ENCODE results near the gene ARHGEF12.

DNA sequence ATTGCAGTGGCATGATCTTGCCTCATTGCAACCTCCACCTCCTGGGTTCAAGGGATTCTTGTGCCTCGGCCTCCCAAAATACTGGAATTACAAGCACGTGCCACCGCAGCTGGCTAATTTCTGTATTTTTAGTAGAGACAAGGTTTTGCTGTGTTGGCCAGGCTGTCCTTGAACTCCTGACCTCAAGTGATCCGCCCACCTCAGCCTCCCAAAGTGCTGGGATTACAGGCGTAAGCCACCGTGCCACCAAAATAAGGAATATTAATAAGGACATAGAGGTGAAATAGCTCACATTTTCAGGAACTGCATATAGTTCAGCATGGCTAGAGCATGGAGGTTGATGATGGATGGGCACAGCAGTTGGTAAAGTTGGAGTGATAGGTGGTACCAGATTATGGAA is 21.4 kb downstream of the ARHGEF12 start:
- TF ChIP-seq, protein P1, sequence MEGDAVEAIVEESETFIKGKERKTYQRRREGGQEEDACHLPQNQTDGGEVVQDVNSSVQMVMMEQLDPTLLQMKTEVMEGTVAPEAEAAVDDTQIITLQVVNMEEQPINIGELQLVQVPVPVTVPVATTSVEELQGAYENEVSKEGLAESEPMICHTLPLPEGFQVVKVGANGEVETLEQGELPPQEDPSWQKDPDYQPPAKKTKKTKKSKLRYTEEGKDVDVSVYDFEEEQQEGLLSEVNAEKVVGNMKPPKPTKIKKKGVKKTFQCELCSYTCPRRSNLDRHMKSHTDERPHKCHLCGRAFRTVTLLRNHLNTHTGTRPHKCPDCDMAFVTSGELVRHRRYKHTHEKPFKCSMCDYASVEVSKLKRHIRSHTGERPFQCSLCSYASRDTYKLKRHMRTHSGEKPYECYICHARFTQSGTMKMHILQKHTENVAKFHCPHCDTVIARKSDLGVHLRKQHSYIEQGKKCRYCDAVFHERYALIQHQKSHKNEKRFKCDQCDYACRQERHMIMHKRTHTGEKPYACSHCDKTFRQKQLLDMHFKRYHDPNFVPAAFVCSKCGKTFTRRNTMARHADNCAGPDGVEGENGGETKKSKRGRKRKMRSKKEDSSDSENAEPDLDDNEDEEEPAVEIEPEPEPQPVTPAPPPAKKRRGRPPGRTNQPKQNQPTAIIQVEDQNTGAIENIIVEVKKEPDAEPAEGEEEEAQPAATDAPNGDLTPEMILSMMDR (IDR thresholded peaks at IDR 0.05) = no peak
- TF ChIP-seq POLR2A (IDR thresholded peaks at IDR 0.05) = no peak

All from thyroid gland (tissue), 4 donors.